Measurements from ENCODE around the gene ERGIC1.

DNA sequence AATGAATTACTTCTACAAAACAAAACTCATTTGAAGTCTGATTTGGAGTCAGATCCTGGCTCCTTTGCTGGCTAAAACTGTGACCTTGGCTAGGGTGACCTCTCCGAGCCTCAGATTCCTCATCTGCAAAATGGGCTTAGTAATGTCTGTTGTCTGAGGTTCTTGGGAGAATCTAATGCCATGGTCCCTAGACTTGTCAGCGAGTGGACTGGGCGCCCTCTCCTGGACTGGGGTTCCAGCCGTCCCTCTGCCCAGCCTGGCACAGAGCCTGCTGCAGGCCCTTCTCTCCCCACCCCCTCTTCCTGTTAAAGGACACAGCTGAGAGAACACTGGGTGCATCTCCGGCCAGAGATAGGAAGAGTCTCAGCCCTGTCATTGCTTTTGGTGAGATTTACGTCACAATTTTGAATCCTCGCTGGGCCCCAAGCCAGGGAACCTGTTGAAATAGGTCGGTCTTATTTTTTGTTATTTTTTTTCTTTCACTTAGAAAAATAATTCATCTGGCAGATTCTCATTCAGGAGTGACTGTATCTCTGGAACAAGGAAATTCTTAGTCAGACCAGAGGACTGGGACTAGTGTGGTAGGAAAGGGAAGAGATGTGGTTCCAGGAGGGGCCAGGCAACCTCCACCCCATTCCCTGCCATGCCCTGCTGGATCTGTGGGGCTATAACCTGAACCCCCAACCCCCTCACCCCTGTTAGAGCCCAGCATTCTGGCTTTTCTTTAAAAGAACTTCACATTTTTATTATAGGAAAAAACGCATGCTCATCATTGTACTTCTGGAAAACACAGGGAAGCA is 77.0 kb downstream of the ERGIC1 start:
- TF ChIP-seq, protein P1, sequence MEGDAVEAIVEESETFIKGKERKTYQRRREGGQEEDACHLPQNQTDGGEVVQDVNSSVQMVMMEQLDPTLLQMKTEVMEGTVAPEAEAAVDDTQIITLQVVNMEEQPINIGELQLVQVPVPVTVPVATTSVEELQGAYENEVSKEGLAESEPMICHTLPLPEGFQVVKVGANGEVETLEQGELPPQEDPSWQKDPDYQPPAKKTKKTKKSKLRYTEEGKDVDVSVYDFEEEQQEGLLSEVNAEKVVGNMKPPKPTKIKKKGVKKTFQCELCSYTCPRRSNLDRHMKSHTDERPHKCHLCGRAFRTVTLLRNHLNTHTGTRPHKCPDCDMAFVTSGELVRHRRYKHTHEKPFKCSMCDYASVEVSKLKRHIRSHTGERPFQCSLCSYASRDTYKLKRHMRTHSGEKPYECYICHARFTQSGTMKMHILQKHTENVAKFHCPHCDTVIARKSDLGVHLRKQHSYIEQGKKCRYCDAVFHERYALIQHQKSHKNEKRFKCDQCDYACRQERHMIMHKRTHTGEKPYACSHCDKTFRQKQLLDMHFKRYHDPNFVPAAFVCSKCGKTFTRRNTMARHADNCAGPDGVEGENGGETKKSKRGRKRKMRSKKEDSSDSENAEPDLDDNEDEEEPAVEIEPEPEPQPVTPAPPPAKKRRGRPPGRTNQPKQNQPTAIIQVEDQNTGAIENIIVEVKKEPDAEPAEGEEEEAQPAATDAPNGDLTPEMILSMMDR (IDR thresholded peaks at IDR 0.05), result peak in 4 of 6 experiments; percentile 11 to 51 (median 40)
- no peak for TF ChIP-seq POLR2A (IDR thresholded peaks at IDR 0.05)
